Endothelial cell (in vitro differentiated cells): Measurements from ENCODE around the gene FRAS1. TPM values are rescaled to one million over a fixed set of nuclear protein-coding genes. Genes with fewer than 3 reads are reported as not detected.

Experiments used
- DNase-seq: peaks from one replicate; pipeline ENCODE4 v3.0.0; 2021; ENCODE audit warnings: low spot score
- H3K27ac Mint-ChIP-seq: one replicate; pipeline ENCODE4 v1.8.0; 2021; ENCODE audit warnings: mixed read lengths, inconsistent platforms; ENCODE audit not compliant: unreplicated experiment
- H3K27me3 Mint-ChIP-seq: one replicate; pipeline ENCODE4 v1.8.0; 2021; ENCODE audit warnings: mild to moderate bottlenecking, moderate library complexity, mixed read lengths, inconsistent platforms; ENCODE audit not compliant: unreplicated experiment
- H3K36me3 Mint-ChIP-seq: one replicate; pipeline ENCODE4 v1.8.0; 2021; ENCODE audit warnings: mild to moderate bottlenecking, low read depth, mixed read lengths, inconsistent platforms; ENCODE audit not compliant: unreplicated experiment
- H3K4me1 Mint-ChIP-seq: one replicate; pipeline ENCODE4 v1.8.0; 2021; ENCODE audit warnings: mild to moderate bottlenecking, mixed read lengths, inconsistent platforms; ENCODE audit not compliant: unreplicated experiment
- H3K4me3 Mint-ChIP-seq: one replicate; pipeline ENCODE4 v1.8.0; 2021; ENCODE audit warnings: mild to moderate bottlenecking, mixed read lengths, inconsistent platforms; ENCODE audit not compliant: unreplicated experiment
- H3K9me3 Mint-ChIP-seq: one replicate; pipeline ENCODE4 v1.8.0; 2021; ENCODE audit warnings: mixed read lengths, inconsistent platforms; ENCODE audit not compliant: unreplicated experiment
- CTCF ChIP-seq: fragments of 200-600 bp; sonication (generic); IDR thresholded peaks from one replicate; pipeline ENCODE4 v1.5.0; 2021; ENCODE audit warnings: antibody characterized with exemption; ENCODE audit not compliant: unreplicated experiment
- total RNA-seq: library from RNA; stranded (reverse); fragmentation: NEBNext Ultra II Directional; extraction: Animal tissue kit (Norgen Biotek cat#: 25700); gene quantifications from one replicate; pipeline ENCODE4 v1.2.1, GENCODE V29; 2021; ENCODE audit not compliant: unreplicated experiment

FRAS1 gene
- total RNA-seq, 1 donor from 2014 or later = 51.7 TPM

GRCh38 chr4:78357122-78357521 is 300.0 kb downstream of the FRAS1 start:
- H3K27me3 Mint-ChIP-seq = no peaks in the 10 kb centered on the region
- no peak overlapping the region for H3K27ac Mint-ChIP-seq
- H3K4me1 Mint-ChIP-seq = peaks cover 19% of the 10 kb centered on the region
- no peaks in the 10 kb centered on the region for H3K9me3 Mint-ChIP-seq
- H3K4me3 Mint-ChIP-seq = no peak overlapping the region
- no peak for DNase-seq
- no peak for TF ChIP-seq CTCF
- no peaks in the 10 kb centered on the region for H3K36me3 Mint-ChIP-seq

- Mint-ChIP-seq H3K36me3 (no peaks in the 10 kb centered on the region), H3K27me3 (peaks cover 2% of the 10 kb centered on the region), H3K9me3 (no peaks in the 10 kb centered on the region), H3K4me3 (peak overlapping the region; percentile 8), H3K27ac (no peak overlapping the region), H3K4me1 (peaks cover 26% of the 10 kb centered on the region)
- DNase-seq = no peak
- no peak for TF ChIP-seq CTCF
These were observed 303.3 kb downstream of the FRAS1 start for GRCh38 chr4:78360466-78360865.

GRCh38 chr4:78361621-78362120 is 304.5 kb downstream of the FRAS1 start:
- no peak for TF ChIP-seq CTCF
- Mint-ChIP-seq H3K36me3 (no peaks in the 10 kb centered on the region), H3K4me1 (peaks cover 26% of the 10 kb centered on the region), H3K27ac (no peak overlapping the region), H3K27me3 (peaks cover 2% of the 10 kb centered on the region), H3K4me3 (no peak overlapping the region), H3K9me3 (no peaks in the 10 kb centered on the region)
- no peak for DNase-seq

GRCh38 chr4:78362310-78362709 is 305.2 kb downstream of the FRAS1 start:
- no peak for DNase-seq
- Mint-ChIP-seq H3K27ac (no peak overlapping the region), H3K27me3 (peaks cover 2% of the 10 kb centered on the region), H3K4me1 (peaks cover 26% of the 10 kb centered on the region), H3K36me3 (no peaks in the 10 kb centered on the region), H3K4me3 (no peak overlapping the region), H3K9me3 (no peaks in the 10 kb centered on the region)
- TF ChIP-seq CTCF = no peak

GRCh38 chr4:78363031-78363570 is 306.0 kb downstream of the FRAS1 start:
- H3K36me3 Mint-ChIP-seq = no peaks in the 10 kb centered on the region
- peaks cover 26% of the 10 kb centered on the region for H3K4me1 Mint-ChIP-seq
- H3K4me3 Mint-ChIP-seq = no peak overlapping the region
- DNase-seq = no peak
- TF ChIP-seq CTCF = no peak
- peaks cover 2% of the 10 kb centered on the region for H3K27me3 Mint-ChIP-seq
- no peak overlapping the region for H3K27ac Mint-ChIP-seq
- no peaks in the 10 kb centered on the region for H3K9me3 Mint-ChIP-seq
